ENCODE measurements around the gene NKIRAS1. TPM values are rescaled to one million over a fixed set of nuclear protein-coding genes. Genes with fewer than 3 reads are reported as not detected.

Gene NKIRAS1
- polyA plus RNA-seq, 3 donors = 0.69 to 2.0 (median 1.9) TPM

- H3K27ac ChIP-seq (ENCODE audit: low read depth in 1 of 2, low read length in 2 of 2) = no peak overlapping the region
- H3K9ac ChIP-seq (ENCODE audit: insufficient read depth, low read length, poor library complexity, severe bottlenecking) = no peak overlapping the region
- peaks cover 43 to 62% of the 10 kb centered on the region in 2 donors for H3K36me3 Mint-ChIP-seq
- no peak overlapping the region for H3K4me3 Mint-ChIP-seq
- DNase-seq = no peak
- H3K36me3 ChIP-seq (replicated peaks in 1 of 2; ENCODE audit: control insufficient read depth in 1 of 2, insufficient read depth in 2 of 2, low read length in 2 of 2) = peaks cover 9 to 53% of the 10 kb centered on the region in 2 donors
- H3K27me3 ChIP-seq (ENCODE audit: control insufficient read depth in 2 of 2, insufficient read depth in 2 of 2, low read length in 2 of 2) = no peaks in the 10 kb centered on the region
- peaks cover 47% of the 10 kb centered on the region for H4K20me1 ChIP-seq (ENCODE audit: insufficient read depth, low read length)
- H3K4me1 ChIP-seq (ENCODE audit: control insufficient read depth in 1 of 2, insufficient read depth in 2 of 2, low read length in 2 of 2) = no peaks in the 10 kb centered on the region
- H3K79me2 ChIP-seq (ENCODE audit: insufficient read depth, low read length) = no peaks in the 10 kb centered on the region
- H3K9me3 Mint-ChIP-seq = peaks cover 0 to 2% (median 0%) of the 10 kb centered on the region in 7 donors
- no peak overlapping the region for H3K4me2 ChIP-seq (replicated peaks; ENCODE audit: extremely low read depth, low read length, poor library complexity, severe bottlenecking)
- no peaks in the 10 kb centered on the region for H3K4me1 Mint-ChIP-seq
- intact Hi-C loops (cut with micrococcal nuclease) = no loop called here
- no peaks in the 10 kb centered on the region for H3K9me3 ChIP-seq (replicated peaks in 1 of 2; ENCODE audit: control insufficient read depth in 1 of 2, insufficient read depth in 1 of 2, low read length in 2 of 2)
- no peak for TF ChIP-seq CTCF (IDR thresholded peaks at IDR 0.05)
- no peak overlapping the region for H3K4me3 ChIP-seq (replicated peaks in 1 of 3; ENCODE audit: low read depth in 2 of 3, low read length in 3 of 3)
- no CpG with 5 or more reads among the region's 7 CpGs for WGBS (ENCODE audit: insufficient coverage)
- no peaks in the 10 kb centered on the region for H3K27me3 Mint-ChIP-seq (ENCODE audit: low read depth in 3 of 3)
- no peak overlapping the region for H3K27ac Mint-ChIP-seq
- H2AFZ ChIP-seq (ENCODE audit: insufficient read depth, low read depth, low read length, poor library complexity, severe bottlenecking) = no peak overlapping the region
These were observed 42.5 kb upstream of the NKIRAS1 start for GRCh38 chr3:23959135-23959900.

GRCh38 chr3:23956701-23957100, 39.9 kb upstream of the NKIRAS1 start:
- Mint-ChIP-seq H3K27ac (no peak overlapping the region), H3K4me3 (no peak overlapping the region), H3K27me3 (ENCODE audit: low read depth in 3 of 3) (no peaks in the 10 kb centered on the region), H3K4me1 (no peaks in the 10 kb centered on the region), H3K9me3 (peaks cover 0 to 2% (median 0%) of the 10 kb centered on the region in 7 donors), H3K36me3 (peaks cover 21 to 45% of the 10 kb centered on the region in 2 donors)
- Histone ChIP-seq H3K27me3 (ENCODE audit: control insufficient read depth in 2 of 2, insufficient read depth in 2 of 2, low read length in 2 of 2) (no peaks in the 10 kb centered on the region), H4K20me1 (ENCODE audit: insufficient read depth, low read length) (peaks cover 63% of the 10 kb centered on the region), H3K4me3 (replicated peaks in 1 of 3; ENCODE audit: low read depth in 2 of 3, low read length in 3 of 3) (no peak overlapping the region), H3K9ac (ENCODE audit: insufficient read depth, low read length, poor library complexity, severe bottlenecking) (no peak overlapping the region), H3K36me3 (replicated peaks in 1 of 2; ENCODE audit: control insufficient read depth in 1 of 2, insufficient read depth in 2 of 2, low read length in 2 of 2) (peaks cover under 1 to 28% of the 10 kb centered on the region in 2 donors), H3K4me2 (replicated peaks; ENCODE audit: extremely low read depth, low read length, poor library complexity, severe bottlenecking) (no peak overlapping the region), H2AFZ (ENCODE audit: insufficient read depth, low read depth, low read length, poor library complexity, severe bottlenecking) (no peak overlapping the region), H3K4me1 (ENCODE audit: control insufficient read depth in 1 of 2, insufficient read depth in 2 of 2, low read length in 2 of 2) (no peaks in the 10 kb centered on the region), H3K27ac (ENCODE audit: low read depth in 1 of 2, low read length in 2 of 2) (no peak overlapping the region), H3K79me2 (ENCODE audit: insufficient read depth, low read length) (peaks cover 7% of the 10 kb centered on the region), H3K9me3 (replicated peaks in 1 of 2; ENCODE audit: control insufficient read depth in 1 of 2, insufficient read depth in 1 of 2, low read length in 2 of 2) (no peaks in the 10 kb centered on the region)
- intact Hi-C loops (cut with micrococcal nuclease) = no loop called here
- TF ChIP-seq CTCF (IDR thresholded peaks at IDR 0.05) = no peak
- WGBS (ENCODE audit: insufficient coverage) = 100% methylated on average over 2 of the region's 3 CpGs
- DNase-seq = no peak

Measured in CD14-positive monocyte (primary cell).